Gastroesophageal sphincter (tissue), 3 donors: ENCODE measurements around the gene SEZ6L2.

ENCODE experiments used
- EP300 ChIP-seq: sonication (generic); formaldehyde crosslinking; IDR thresholded peaks from one replicate; pipeline ENCODE4 v1.6.1; 2017; ENCODE audit warnings: antibody characterized with exemption, mild to moderate bottlenecking
- POLR2A ChIP-seq, 2 donors: fragments of 450-650 bp; IDR thresholded peaks; one replicate each; pipeline ENCODE4 v1.6.1; 2017; ENCODE audit warnings: antibody characterized with exemption in 2 of 2, mild to moderate bottlenecking in 2 of 2, moderate library complexity in 1 of 2
- TF ChIP-seq, protein P1 (sequence below), 4 experiments: fragments of 200-600 bp in 2 of 4; fragments of 450-650 bp in 2 of 4; sonication (generic) in 1 of 4; IDR thresholded peaks; one replicate each; pipeline ENCODE4 v1.5.1; 2017 to 2019; ENCODE audit warnings: antibody characterized with exemption in 4 of 4, mild to moderate bottlenecking in 2 of 4, moderate library complexity in 2 of 4

DNA sequence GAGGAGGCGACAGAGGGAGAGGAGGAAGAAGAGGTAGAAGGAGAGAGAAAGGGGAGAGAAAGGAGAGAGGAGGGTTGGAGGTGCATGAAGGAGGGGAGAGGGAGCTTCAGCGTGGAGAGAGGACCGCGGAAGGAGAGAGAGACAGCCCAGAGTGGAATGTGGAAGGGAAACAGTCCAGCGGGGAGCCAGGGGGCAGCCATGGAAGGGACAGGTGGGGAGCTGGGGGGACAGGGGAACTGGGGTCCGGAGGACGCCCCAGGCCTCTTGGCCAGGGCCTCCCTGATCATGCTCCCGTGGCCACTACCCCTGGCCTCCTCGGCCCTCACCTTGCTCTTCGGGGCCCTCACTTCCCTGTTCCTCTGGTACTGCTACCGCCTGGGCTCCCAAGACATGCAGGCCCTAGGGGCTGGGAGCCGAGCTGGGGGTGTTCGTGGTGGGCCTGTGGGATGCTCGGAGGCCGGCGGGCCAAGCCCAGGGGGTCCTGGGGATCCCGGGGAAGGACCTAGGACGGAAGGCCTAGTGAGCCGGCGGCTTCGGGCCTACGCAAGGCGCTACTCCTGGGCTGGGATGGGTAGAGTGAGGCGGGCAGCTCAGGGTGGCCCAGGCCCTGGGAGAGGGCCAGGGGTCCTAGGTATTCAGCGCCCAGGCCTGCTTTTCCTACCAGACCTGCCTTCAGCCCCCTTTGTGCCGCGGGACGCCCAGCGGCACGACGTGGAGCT lies 1.7 kb upstream of the SEZ6L2 start:
- TF ChIP-seq, protein P1, sequence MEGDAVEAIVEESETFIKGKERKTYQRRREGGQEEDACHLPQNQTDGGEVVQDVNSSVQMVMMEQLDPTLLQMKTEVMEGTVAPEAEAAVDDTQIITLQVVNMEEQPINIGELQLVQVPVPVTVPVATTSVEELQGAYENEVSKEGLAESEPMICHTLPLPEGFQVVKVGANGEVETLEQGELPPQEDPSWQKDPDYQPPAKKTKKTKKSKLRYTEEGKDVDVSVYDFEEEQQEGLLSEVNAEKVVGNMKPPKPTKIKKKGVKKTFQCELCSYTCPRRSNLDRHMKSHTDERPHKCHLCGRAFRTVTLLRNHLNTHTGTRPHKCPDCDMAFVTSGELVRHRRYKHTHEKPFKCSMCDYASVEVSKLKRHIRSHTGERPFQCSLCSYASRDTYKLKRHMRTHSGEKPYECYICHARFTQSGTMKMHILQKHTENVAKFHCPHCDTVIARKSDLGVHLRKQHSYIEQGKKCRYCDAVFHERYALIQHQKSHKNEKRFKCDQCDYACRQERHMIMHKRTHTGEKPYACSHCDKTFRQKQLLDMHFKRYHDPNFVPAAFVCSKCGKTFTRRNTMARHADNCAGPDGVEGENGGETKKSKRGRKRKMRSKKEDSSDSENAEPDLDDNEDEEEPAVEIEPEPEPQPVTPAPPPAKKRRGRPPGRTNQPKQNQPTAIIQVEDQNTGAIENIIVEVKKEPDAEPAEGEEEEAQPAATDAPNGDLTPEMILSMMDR (IDR thresholded peaks at IDR 0.05), result no peak
- TF ChIP-seq POLR2A (IDR thresholded peaks at IDR 0.05) (no peak), EP300 (no peak)
